ENCODE results near the gene IL4R.
"Not testable (repeated sequence)": the region's sequence is repeated elsewhere in the genome, so short reads cannot be mapped to it uniquely, and the experiment has no call there.

Gene IL4R

GRCh38 chr16:27407133-27407532 is 93.4 kb downstream of the IL4R start:
- H3K36me3 ChIP-seq (ENCODE audit: control insufficient read depth, insufficient read depth, low read length) = no peaks in the 10 kb centered on the region
- H3K4me1 ChIP-seq (ENCODE audit: control insufficient read depth, insufficient read depth, low read length, poor library complexity, severe bottlenecking) = peaks cover 50% of the 10 kb centered on the region
- DNase-seq = no peak
- H3K27ac ChIP-seq (ENCODE audit: insufficient read depth, low read length, poor library complexity, severe bottlenecking) = peak overlapping the region; percentile 45
- no peaks in the 10 kb centered on the region for H3K27me3 ChIP-seq (replicated peaks; ENCODE audit: control insufficient read depth, insufficient read depth, low read length, poor library complexity, severe bottlenecking)
- H3K4me3 ChIP-seq (ENCODE audit: insufficient read depth, low read depth, low read length, poor library complexity, severe bottlenecking) = no peak overlapping the region
- H3K9me3 ChIP-seq (ENCODE audit: control insufficient read depth, low read length) = no peaks in the 10 kb centered on the region

DNA sequence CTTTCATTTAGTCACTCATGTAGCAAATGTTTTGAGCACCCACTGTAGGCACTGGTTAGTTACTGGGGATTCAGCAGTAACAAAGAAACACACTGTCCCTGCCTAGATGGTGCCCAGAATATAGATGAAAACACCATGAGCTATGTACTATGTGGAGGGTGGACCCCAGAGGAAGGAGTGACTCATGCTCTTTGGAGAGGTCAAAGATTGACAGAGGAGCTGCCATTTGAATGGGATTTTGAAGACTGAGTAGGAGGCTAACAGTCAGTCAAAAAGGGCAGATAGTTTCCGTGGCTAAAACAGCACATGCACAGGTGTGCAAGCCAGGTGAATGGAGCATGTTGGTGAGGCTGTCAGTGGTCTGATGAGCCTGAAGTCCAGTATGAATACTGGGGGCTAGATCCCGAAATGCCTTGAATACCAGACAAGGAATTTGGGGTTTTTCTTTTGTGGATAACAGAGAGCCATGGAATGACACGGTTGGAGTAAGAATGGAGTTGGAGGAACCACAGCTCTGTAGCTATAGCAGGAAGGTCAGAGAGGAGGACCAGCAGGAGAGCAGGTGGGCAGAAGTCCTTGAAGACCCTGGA is 94.3 kb downstream of the IL4R start:
- peak overlapping the region; percentile 43 for H3K27ac ChIP-seq (ENCODE audit: insufficient read depth, low read length, poor library complexity, severe bottlenecking)

DNA sequence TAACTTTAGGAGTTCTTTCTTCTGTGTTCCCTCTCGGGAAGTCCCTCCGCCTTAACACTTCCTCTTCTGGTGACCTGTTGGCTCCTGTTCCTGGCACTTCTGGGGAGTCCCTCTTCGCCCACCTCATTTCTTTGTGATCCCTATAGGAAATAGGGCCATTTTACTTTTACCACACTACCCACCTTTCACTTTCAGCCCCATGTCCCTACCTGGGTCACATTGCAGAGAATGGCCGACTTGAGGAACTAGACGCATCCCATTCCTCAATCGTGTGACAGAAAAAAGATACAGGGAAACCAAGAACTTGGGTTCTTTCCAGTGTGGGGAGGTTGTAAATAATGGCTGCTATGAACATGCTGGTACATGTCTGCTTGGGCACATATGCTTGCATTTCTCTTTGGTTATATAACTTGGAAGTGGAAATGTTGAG is 94.8 kb downstream of the IL4R start:
- Histone ChIP-seq H3K27ac (ENCODE audit: insufficient read depth, low read length, poor library complexity, severe bottlenecking) (peak overlapping the region; percentile 43), H3K36me3 (ENCODE audit: control insufficient read depth, insufficient read depth, low read length) (no peaks in the 10 kb centered on the region), H3K4me3 (ENCODE audit: insufficient read depth, low read depth, low read length, poor library complexity, severe bottlenecking) (peak overlapping the region; percentile 11), H3K9me3 (ENCODE audit: control insufficient read depth, low read length) (no peaks in the 10 kb centered on the region), H3K27me3 (replicated peaks; ENCODE audit: control insufficient read depth, insufficient read depth, low read length, poor library complexity, severe bottlenecking) (no peaks in the 10 kb centered on the region), H3K4me1 (ENCODE audit: control insufficient read depth, insufficient read depth, low read length, poor library complexity, severe bottlenecking) (peaks cover 43% of the 10 kb centered on the region)
- no peak for DNase-seq

More for the DNA sequence above, 94.3 kb downstream of the IL4R start:
- peak overlapping the region; percentile 11 for H3K4me3 ChIP-seq (ENCODE audit: insufficient read depth, low read depth, low read length, poor library complexity, severe bottlenecking)
- H3K9me3 ChIP-seq (ENCODE audit: control insufficient read depth, low read length) = no peaks in the 10 kb centered on the region
- H3K27me3 ChIP-seq (replicated peaks; ENCODE audit: control insufficient read depth, insufficient read depth, low read length, poor library complexity, severe bottlenecking) = no peaks in the 10 kb centered on the region
- H3K36me3 ChIP-seq (ENCODE audit: control insufficient read depth, insufficient read depth, low read length) = no peaks in the 10 kb centered on the region
- H3K4me1 ChIP-seq (ENCODE audit: control insufficient read depth, insufficient read depth, low read length, poor library complexity, severe bottlenecking) = peaks cover 48% of the 10 kb centered on the region
- no peak for DNase-seq

DNA sequence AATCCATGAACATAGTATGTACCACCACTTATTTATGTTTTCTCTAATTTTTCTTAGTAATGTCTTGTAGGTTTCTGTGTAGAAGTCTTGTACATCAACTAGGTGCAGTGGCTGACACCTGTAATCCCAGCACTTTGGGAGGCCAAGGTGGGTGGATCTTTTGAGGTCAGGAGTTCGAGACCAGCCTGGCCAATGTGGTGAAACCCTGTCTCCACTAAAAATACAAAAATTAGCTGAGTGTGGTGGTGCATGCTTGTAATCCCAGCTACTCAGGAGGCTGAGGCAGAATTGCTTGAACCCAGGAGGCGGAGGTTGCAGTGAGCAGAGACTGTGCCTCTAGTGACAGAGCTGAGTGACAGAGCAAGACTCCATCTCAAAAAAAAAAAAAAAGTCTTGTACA is 96.2 kb downstream of the IL4R start:
- not testable (repeated sequence) for H3K9me3 ChIP-seq (ENCODE audit: control insufficient read depth, low read length); DNase-seq; H3K36me3 ChIP-seq (ENCODE audit: control insufficient read depth, insufficient read depth, low read length); H3K27me3 ChIP-seq (replicated peaks; ENCODE audit: control insufficient read depth, insufficient read depth, low read length, poor library complexity, severe bottlenecking); H3K4me3 ChIP-seq (ENCODE audit: insufficient read depth, low read depth, low read length, poor library complexity, severe bottlenecking); H3K27ac ChIP-seq (ENCODE audit: insufficient read depth, low read length, poor library complexity, severe bottlenecking)
- peaks cover 30% of the 10 kb centered on the region for H3K4me1 ChIP-seq (ENCODE audit: control insufficient read depth, insufficient read depth, low read length, poor library complexity, severe bottlenecking)

DNA sequence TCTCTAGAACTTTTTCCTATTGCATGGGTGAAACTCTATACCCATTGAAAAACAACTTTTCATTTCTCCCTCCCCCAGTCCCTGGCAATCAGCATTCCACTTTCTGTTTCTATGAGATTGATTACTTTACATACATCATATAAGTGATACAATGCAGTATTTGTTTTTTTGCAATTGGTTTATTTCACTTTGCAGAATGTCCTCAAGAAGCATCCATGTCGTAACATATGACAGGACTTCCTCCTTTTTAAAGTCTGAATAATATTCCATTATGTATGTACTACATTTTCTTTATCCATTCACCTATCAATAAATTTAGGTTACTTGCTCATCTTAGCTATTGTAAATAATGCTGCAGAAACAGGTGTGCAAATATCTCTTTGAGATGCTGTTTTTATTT is 97.0 kb downstream of the IL4R start:
- peaks cover 24% of the 10 kb centered on the region for H3K4me1 ChIP-seq (ENCODE audit: control insufficient read depth, insufficient read depth, low read length, poor library complexity, severe bottlenecking)
- H3K4me3 ChIP-seq (ENCODE audit: insufficient read depth, low read depth, low read length, poor library complexity, severe bottlenecking) = no peak overlapping the region

GRCh38 chr16:27413956-27414355 is 100.2 kb downstream of the IL4R start:
- Histone ChIP-seq H3K36me3 (ENCODE audit: control insufficient read depth, insufficient read depth, low read length) (peaks cover 9% of the 10 kb centered on the region), H3K4me1 (ENCODE audit: control insufficient read depth, insufficient read depth, low read length, poor library complexity, severe bottlenecking) (no peaks in the 10 kb centered on the region), H3K4me3 (ENCODE audit: insufficient read depth, low read depth, low read length, poor library complexity, severe bottlenecking) (no peak overlapping the region), H3K27me3 (replicated peaks; ENCODE audit: control insufficient read depth, insufficient read depth, low read length, poor library complexity, severe bottlenecking) (no peaks in the 10 kb centered on the region), H3K9me3 (ENCODE audit: control insufficient read depth, low read length) (no peaks in the 10 kb centered on the region), H3K27ac (ENCODE audit: insufficient read depth, low read length, poor library complexity, severe bottlenecking) (no peak overlapping the region)
- no peak for DNase-seq

More for the DNA sequence above, 97.0 kb downstream of the IL4R start:
- Histone ChIP-seq H3K36me3 (ENCODE audit: control insufficient read depth, insufficient read depth, low read length) (no peaks in the 10 kb centered on the region), H3K27ac (ENCODE audit: insufficient read depth, low read length, poor library complexity, severe bottlenecking) (no peak overlapping the region), H3K9me3 (ENCODE audit: control insufficient read depth, low read length) (no peaks in the 10 kb centered on the region), H3K27me3 (replicated peaks; ENCODE audit: control insufficient read depth, insufficient read depth, low read length, poor library complexity, severe bottlenecking) (no peaks in the 10 kb centered on the region)
- DNase-seq = no peak

Measured in effector memory CD4-positive, alpha-beta T cell (primary cell).